Astrocyte of the cerebellum (primary cell): ENCODE data around the gene AMBP.

Source experiments
- DNase-seq: peaks from one replicate; pipeline ENCODE4 v3.0.0-alpha.2; 2011; ENCODE audit warnings: low read depth
- H3K4me3 ChIP-seq: 2 replicates; pipeline ENCODE4 v1.5.1; 2011; ENCODE audit warnings: mild to moderate bottlenecking, low read depth, low read length, moderate library complexity
- CTCF ChIP-seq: IDR thresholded peaks from 2 replicates; pipeline ENCODE4 v1.5.1; 2012; ENCODE audit warnings: low read length, low read depth, moderate library complexity, mild to moderate bottlenecking; ENCODE audit errors: missing control alignments
- in situ Hi-C: cut with HindIII; loops from 2 replicates; pipeline ENCODE4 v1.10.0; 2017; ENCODE audit warnings: low sequenced_read_pairs

Gene AMBP

GRCh38 chr9:114075602-114076001 is 2.5 kb downstream of the AMBP start:
- no peak for DNase-seq
- TF ChIP-seq CTCF: no peak
- no peak overlapping the region for H3K4me3 ChIP-seq
- in situ Hi-C loops: no loop called here

GRCh38 chr9:114072184-114073140 is 5.6 kb downstream of the AMBP start:
- no peak for TF ChIP-seq CTCF
- in situ Hi-C loops: no loop called here
- DNase-seq: peak; percentile 29
- no peak overlapping the region for H3K4me3 ChIP-seq

DNA sequence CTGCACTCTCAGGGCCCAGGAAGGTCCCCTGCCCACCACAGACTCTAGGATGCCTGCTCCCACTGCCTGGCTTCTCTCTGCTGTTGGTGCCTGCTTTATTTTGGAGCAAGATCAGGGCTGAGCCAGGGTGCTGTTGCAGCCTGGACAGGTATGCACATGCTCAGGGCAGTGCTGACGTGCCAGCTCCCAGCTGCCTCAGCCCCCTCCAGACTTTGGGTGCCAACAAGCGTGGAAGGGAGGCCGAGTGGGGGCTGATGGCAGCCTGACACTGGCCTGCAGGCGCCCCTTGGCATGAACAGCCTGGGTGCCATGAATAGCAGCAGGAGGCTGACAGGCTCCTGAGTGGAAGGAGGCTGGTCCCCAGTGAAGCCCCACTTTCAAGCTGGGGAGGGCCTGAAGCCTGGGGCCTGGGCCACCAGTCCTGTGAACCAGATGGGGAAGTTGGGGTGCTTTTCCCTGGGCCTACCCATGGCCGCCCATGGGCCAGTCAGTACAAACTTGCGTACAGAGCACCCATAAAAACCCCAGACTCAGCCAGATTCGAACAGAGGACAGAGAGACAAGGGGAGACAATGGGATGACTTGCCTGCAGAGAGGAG is 6.8 kb downstream of the AMBP start:
- in situ Hi-C loops: no loop called here
- no peak for TF ChIP-seq CTCF

DNA sequence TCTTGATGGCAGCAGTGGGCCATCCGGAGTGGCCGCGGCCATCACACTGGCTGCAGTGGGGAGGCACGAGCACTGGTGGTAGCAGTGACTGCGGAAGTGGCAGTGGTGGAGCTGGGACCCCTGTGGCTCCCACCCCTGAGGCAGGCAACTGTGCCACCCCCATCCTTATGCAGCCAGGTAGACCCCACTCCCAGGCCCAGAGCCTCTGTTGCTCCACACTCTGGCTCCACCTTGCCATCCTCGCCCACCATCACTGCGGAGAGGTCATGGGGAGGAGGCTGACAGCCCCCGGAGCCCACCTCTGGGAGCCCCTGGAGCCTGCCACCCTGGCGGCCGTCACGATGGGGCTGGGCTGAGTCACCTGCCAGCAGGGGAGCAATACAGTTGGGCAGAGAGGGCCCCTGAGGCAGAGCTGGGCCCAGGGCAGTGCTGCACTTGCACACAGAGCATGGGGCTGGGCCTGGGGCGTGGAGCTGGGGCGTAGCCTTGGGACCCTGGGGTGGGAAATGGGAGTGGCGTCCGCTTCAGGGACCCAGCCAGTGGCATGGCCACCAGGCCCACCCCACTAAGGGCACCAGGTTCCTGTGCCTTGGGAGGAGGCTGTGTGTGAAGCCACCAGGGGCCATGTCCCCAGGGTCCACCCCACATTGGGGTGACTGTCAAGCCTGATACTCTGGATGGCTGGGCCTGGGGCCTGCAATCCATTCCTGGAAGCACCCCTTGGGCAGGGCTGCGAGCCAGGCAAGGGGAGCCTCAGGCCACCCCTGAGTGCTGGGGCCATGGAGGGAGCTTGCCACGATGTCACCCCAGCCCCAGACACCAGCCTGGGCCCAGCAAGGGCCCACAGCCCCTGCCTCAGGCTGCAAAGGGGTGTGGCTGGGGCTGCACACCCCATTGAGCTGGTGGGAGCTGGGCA is 7.7 kb downstream of the AMBP start:
- no peak overlapping the region for H3K4me3 ChIP-seq
- no peak for TF ChIP-seq CTCF
- in situ Hi-C loops: no loop called here
- DNase-seq: no peak

More for the DNA sequence above, 6.8 kb downstream of the AMBP start:
- no peak overlapping the region for H3K4me3 ChIP-seq
- DNase-seq: no peak

DNA sequence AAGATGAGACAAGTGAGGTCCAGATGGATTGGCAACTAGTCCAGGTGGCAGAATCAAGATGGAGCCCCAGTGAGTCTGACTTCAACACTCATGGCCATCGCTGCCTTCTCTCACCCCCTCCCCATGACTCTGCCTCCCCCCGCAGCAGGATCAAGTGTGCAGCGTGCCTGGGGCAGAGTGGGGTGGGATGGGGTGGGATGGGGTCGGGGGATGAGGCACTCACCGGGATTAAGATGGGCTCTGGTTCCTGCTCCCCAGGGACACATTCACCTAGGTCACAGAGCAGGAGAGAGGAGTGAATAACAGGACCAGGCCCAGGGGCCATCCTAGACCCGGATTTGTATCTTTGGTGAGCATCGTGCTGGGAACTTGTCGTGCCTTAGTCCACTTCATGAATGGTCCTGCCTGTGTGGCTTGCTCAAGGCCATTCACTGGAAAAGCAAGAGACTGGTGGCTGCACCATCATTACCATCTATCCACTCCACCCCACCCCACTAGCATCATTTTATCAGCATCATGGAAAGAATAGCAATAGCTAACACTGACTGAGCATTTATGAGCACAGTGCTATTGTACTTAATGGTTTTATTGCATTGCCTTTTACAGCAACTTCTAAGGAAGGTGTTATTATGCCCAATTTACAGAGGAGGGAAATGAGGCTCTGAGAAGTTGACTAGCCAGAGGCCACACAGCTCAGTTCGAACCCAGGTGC is 8.5 kb downstream of the AMBP start:
- H3K4me3 ChIP-seq: no peak overlapping the region
- no peak for TF ChIP-seq CTCF
- in situ Hi-C loops: no loop called here
- no peak for DNase-seq
